HepG2 (cell line): Measurements from ENCODE around the gene CARHSP1. TPM values are rescaled to one million over a fixed set of nuclear protein-coding genes. Genes with fewer than 3 reads are reported as not detected.

ENCODE experiments used
- ATAC-seq: fragments of 200-7000 bp; cut with Tn5 transposase; 3 replicates; pipeline ENCODE4 v1.9.1; 2020; ENCODE audit warnings: mild to moderate bottlenecking, moderate library complexity
- BruUV-seq: library from RNA; stranded (reverse); fragments of 400-500 nt; replicated peaks from 2 replicates; lab custom pipeline; 2021; lab: Mats Ljungman, UMichigan
- CTCF ChIA-PET: fragments of 300-600 bp; formaldehyde crosslinking; extraction: SDS; loops from one replicate; lab custom pipeline; 2021; ENCODE audit warnings: low total read pairs, inconsistent platforms, low intra/inter-chr PET ratio; lab: Yijun Ruan, JAX
- POLR2A ChIA-PET: fragments of 350-600 bp; sonication (Branson Sonifier 250); formaldehyde crosslinking; loops from one replicate; lab custom pipeline; 2020; ENCODE audit warnings: antibody characterized with exemption, inconsistent platforms; lab: Yijun Ruan, JAX
- DNase-seq: peaks from one replicate; pipeline ENCODE4 v3.0.0-alpha.2; 2015; ENCODE audit warnings: low spot score
- FAIRE-seq: peaks from 3 replicates; lab custom pipeline; 2011; peaks lifted over from hg19 to GRCh38; lab: Jason Lieb, UNC
- H2AFZ ChIP-seq: one replicate; pipeline ENCODE4 v1.6.1; 2011; ENCODE audit warnings: low read length, inconsistent platforms
- H3K27ac ChIP-seq: fragments of 300-600 bp; 3 replicates; pipeline ENCODE4 v1.8.0; 2011; ENCODE audit warnings: mixed run types, mild to moderate bottlenecking, mixed read lengths, low read length, inconsistent platforms; ENCODE audit not compliant: insufficient read depth; ENCODE audit errors: extremely low read length
- H3K27me3 ChIP-seq, 2 experiments: fragments of 200-600 bp in 1 of 2; 2 replicates in 1 of 2; 3 replicates in 1 of 2; pipeline versions ENCODE4 v1.6.0 to v1.8.0; 2011; ENCODE audit warnings: low read length in 2 of 2, mild to moderate bottlenecking in 2 of 2, moderate library complexity in 2 of 2, inconsistent platforms in 1 of 2; ENCODE audit not compliant: insufficient read depth in 2 of 2, control insufficient read depth in 1 of 2
- H3K36me3 ChIP-seq, 2 experiments: fragments of 200-600 bp in 1 of 2; replicated peaks in 1 of 2; 2 replicates in 1 of 2; 3 replicates in 1 of 2; pipeline versions ENCODE4 v1.5.1 to v1.8.0; 2011; ENCODE audit warnings: low read length in 2 of 2, inconsistent platforms in 1 of 2; ENCODE audit not compliant: insufficient read depth in 2 of 2, control insufficient read depth in 1 of 2
- H3K4me1 ChIP-seq: 2 replicates; pipeline ENCODE4 v1.5.1; 2012; ENCODE audit warnings: low read length, inconsistent platforms; ENCODE audit not compliant: insufficient read depth
- H3K4me2 ChIP-seq: 2 replicates; pipeline ENCODE4 v1.6.0; 2011; ENCODE audit warnings: low read depth, low read length, inconsistent platforms
- H3K4me3 ChIP-seq, 3 experiments: fragments of 200-600 bp in 1 of 3; sonication (generic), shearing (Covaris generic) in 1 of 3; replicated peaks in 1 of 3; 2 replicates each; pipeline ENCODE4 v1.5.1; 2011 to 2016; ENCODE audit warnings: low read length in 3 of 3, inconsistent platforms in 2 of 3, low read depth in 2 of 3, mild to moderate bottlenecking in 2 of 3, control low read depth in 1 of 3, mixed read lengths in 1 of 3; ENCODE audit not compliant: insufficient read depth in 1 of 3
- H3K79me2 ChIP-seq: one replicate; pipeline ENCODE4 v1.6.1; 2011; ENCODE audit warnings: low read length, inconsistent platforms; ENCODE audit not compliant: insufficient read depth
- H3K9ac ChIP-seq: 2 replicates; pipeline ENCODE4 v1.6.0; 2011; ENCODE audit warnings: mild to moderate bottlenecking, low read depth, low read length, inconsistent platforms; ENCODE audit not compliant: insufficient read depth
- H3K9me3 ChIP-seq: 2 replicates; pipeline ENCODE4 v1.5.1; 2012; ENCODE audit warnings: mild to moderate bottlenecking, low read length
- H4K20me1 ChIP-seq: 2 replicates; pipeline ENCODE4 v1.6.0; 2011; ENCODE audit warnings: inconsistent platforms, mild to moderate bottlenecking, low read length, moderate library complexity; ENCODE audit not compliant: insufficient read depth
- AGO2 ChIP-seq: fragments of 200-400 bp; formaldehyde crosslinking; optimal IDR thresholded peaks from 2 replicates; pipeline ENCODE3; 2017; ENCODE audit warnings: mild to moderate bottlenecking, low read depth, low read length, moderate library complexity
- POLR2AphosphoS2 ChIP-seq: IDR thresholded peaks from 2 replicates; pipeline ENCODE4 v1.6.1; 2011; ENCODE audit warnings: low read depth, low read length, improper control_type of control experiment
- RBM22 ChIP-seq: fragments of 200-400 bp; formaldehyde crosslinking; optimal IDR thresholded peaks from 2 replicates; pipeline ENCODE3; 2017; ENCODE audit warnings: mild to moderate bottlenecking, low read length, moderate library complexity
- ZNF281 ChIP-seq: sonication (generic); formaldehyde crosslinking; IDR thresholded peaks from 2 replicates; pipeline ENCODE4 v1.4.0; 2020; ENCODE audit warnings: missing genetic modification reagents, borderline replicate concordance
- ZNF44 ChIP-seq: sonication (generic); formaldehyde crosslinking; IDR thresholded peaks from 2 replicates; pipeline ENCODE4 v1.5.1; 2020; ENCODE audit warnings: mild to moderate bottlenecking, missing genetic modification reagents
- ZNF891 ChIP-seq: sonication (generic); formaldehyde crosslinking; IDR thresholded peaks from 2 replicates; pipeline ENCODE4 v1.5.0; 2020; ENCODE audit warnings: mild to moderate bottlenecking, missing genetic modification reagents
- WGBS: methylation state at CpG from one replicate; pipeline ENCODE4 v1.1.6; 2017; ENCODE audit warnings: low lambda C conversion rate; 5-methylcytosine and 5-hydroxymethylcytosine counted together
- in situ Hi-C: cut with HindIII; loops from 2 replicates; pipeline ENCODE4 v1.10.0; 2017; ENCODE audit warnings: low pct_unique_long_range_greater_than_20kb; ENCODE audit not compliant: extremely low pct_ligation_motif_present
- intact Hi-C: fragments of 100-400 bp; cut with micrococcal nuclease; formaldehyde crosslinking; loops from one replicate; pipeline ENCODE4 v1.10.0; 2022; ENCODE audit not compliant: unreplicated experiment
- polyA plus RNA-seq, 8 experiments: library from polyadenylated mRNA; depleted of rRNA in 3 of 8; stranded (reverse) in 7 of 8; unstranded in 1 of 8; fragments of >200 nt; fragmentation: Illumina TruSeq in 4 of 8; extraction: Trizol in 4 of 8; gene quantifications; 2 replicates each; pipeline versions ENCODE4 v1.2.1 to v1.2.3, GENCODE V29; 2011 to 2016; ENCODE audit warnings: low read depth in 4 of 8, missing spikeins in 1 of 8, mixed read lengths in 1 of 8; ENCODE audit not compliant: insufficient read depth in 1 of 8
- total RNA-seq, 5 experiments: library from RNA; depleted of rRNA; stranded (reverse); fragments of >200 nt; fragmentation: Illumina TruSeq; extraction: Trizol; gene quantifications; 2 replicates each; pipeline ENCODE4 v1.2.3, GENCODE V29; 2016; ENCODE audit warnings: low read depth in 1 of 5
- TF ChIP-seq, protein P1 (sequence below): fragments of 450-650 bp; IDR thresholded peaks from 2 replicates; pipeline ENCODE4 v1.6.1; 2016

The CARHSP1 gene
- total and polyA plus RNA-seq, 2 of the 13 experiments (the other 11 are each of a cell fraction or from before 2014, with no cell fraction given) = 173 to 345 TPM

GRCh38 chr16:8898660-8899318 is 30.0 kb upstream of the CARHSP1 start:
- intact Hi-C loops (no loop called here), in situ Hi-C loops (loop anchor here (25.0 kb wide), 1 partner anchor 236 kb away; the partner anchor contains the start of gene ABAT)
- DNase-seq (no peak), FAIRE-seq (no peak), ATAC-seq (no peak)
- no peak overlapping the region for H2AFZ ChIP-seq
- ChIA-PET POLR2A (no interaction called here), CTCF (no interaction called here)
- H3K9ac ChIP-seq = no peak overlapping the region
- no TSS peak for BruUV-seq
- no peak overlapping the region for H3K4me2 ChIP-seq
- no peak overlapping the region for H3K27ac ChIP-seq
- H3K4me1 ChIP-seq = no peaks in the 10 kb centered on the region
- 95% methylated on average over 3 of the region's 3 CpGs for WGBS
- TF ChIP-seq ZNF44 = no peak
- TF ChIP-seq RBM22 = peak; percentile 97
- no peaks in the 10 kb centered on the region for H4K20me1 ChIP-seq
- H3K9me3 ChIP-seq = no peaks in the 10 kb centered on the region
- H3K36me3 ChIP-seq = peaks cover 65 to 96% of the 10 kb centered on the region in 2 experiments
- no peak overlapping the region for H3K4me3 ChIP-seq
- H3K27me3 ChIP-seq = no peaks in the 10 kb centered on the region
- H3K79me2 ChIP-seq = no peaks in the 10 kb centered on the region

- peaks cover 72 to 91% of the 10 kb centered on the region in 2 experiments for H3K36me3 ChIP-seq
- in situ Hi-C loops = loop anchor here (25.0 kb wide), 1 partner anchor 233 kb away; the partner anchor contains the start of gene ABAT
Observed at GRCh38 chr16:8894736-8895334, 26.0 kb upstream of the CARHSP1 start.

More at GRCh38 chr16:8894736-8895334, 26.0 kb upstream of the CARHSP1 start:
- no peak overlapping the region for H3K9ac ChIP-seq
- H3K9me3 ChIP-seq = no peaks in the 10 kb centered on the region
- H3K27me3 ChIP-seq = no peaks in the 10 kb centered on the region
- H3K4me2 ChIP-seq = no peak overlapping the region
- H3K27ac ChIP-seq = no peak overlapping the region
- intact Hi-C loops = no loop called here
- no peak overlapping the region for H3K4me3 ChIP-seq
- BruUV-seq = no TSS peak
- no peak for DNase-seq
- WGBS = 98% methylated on average over 21 of the region's 21 CpGs
- H3K4me1 ChIP-seq = no peaks in the 10 kb centered on the region
- no peak overlapping the region for H2AFZ ChIP-seq
- TF ChIP-seq POLR2AphosphoS2 (0 out of 2 replicates have a peak, but pooled peaks have one; percentile 35), ZNF891 (CRISPR knock-in tag) (no peak), RBM22 (peak; percentile 91), ZNF281 (no peak), AGO2 (peak; percentile 40)
- TF ChIP-seq, protein P1, sequence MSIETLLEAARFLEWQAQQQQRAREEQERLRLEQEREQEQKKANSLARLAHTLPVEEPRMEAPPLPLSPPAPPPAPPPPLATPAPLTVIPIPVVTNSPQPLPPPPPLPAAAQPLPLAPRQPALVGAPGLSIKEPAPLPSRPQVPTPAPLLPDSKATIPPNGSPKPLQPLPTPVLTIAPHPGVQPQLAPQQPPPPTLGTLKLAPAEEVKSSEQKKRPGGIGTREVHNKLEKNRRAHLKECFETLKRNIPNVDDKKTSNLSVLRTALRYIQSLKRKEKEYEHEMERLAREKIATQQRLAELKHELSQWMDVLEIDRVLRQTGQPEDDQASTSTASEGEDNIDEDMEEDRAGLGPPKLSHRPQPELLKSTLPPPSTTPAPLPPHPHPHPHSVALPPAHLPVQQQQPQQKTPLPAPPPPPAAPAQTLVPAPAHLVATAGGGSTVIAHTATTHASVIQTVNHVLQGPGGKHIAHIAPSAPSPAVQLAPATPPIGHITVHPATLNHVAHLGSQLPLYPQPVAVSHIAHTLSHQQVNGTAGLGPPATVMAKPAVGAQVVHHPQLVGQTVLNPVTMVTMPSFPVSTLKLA = no peak
- ChIA-PET CTCF (no interaction called here), POLR2A (interaction anchor here (0.7 kb wide), 1 partner anchor 26 kb away, joined by 3 read pairs; the partner anchor contains the start of gene CARHSP1)
- no peaks in the 10 kb centered on the region for H3K79me2 ChIP-seq
- no peaks in the 10 kb centered on the region for H4K20me1 ChIP-seq
- no peak for FAIRE-seq
- no peak for ATAC-seq
